Mesenchymal stem cell (in vitro differentiated cells and primary cell): ENCODE measurements around the gene PARD3B.

Source experiments
- DNase-seq: peaks from one replicate; pipeline ENCODE4 v3.0.0-alpha.2; 2013
- H2AFZ ChIP-seq: one replicate; pipeline ENCODE4 v1.6.1; 2013; ENCODE audit warnings: low read depth, mild to moderate bottlenecking, control low read depth, inconsistent platforms, low read length, moderate library complexity
- H2AK5ac ChIP-seq: 2 replicates; pipeline ENCODE4 v1.6.1; 2013; ENCODE audit warnings: low read length, moderate library complexity, mild to moderate bottlenecking, inconsistent platforms; ENCODE audit not compliant: severe bottlenecking
- H2BK120ac ChIP-seq: one replicate; pipeline ENCODE4 v1.6.1; 2013; ENCODE audit warnings: low read depth, mild to moderate bottlenecking, inconsistent platforms, low read length, moderate library complexity
- H2BK12ac ChIP-seq, 2 experiments: one replicate each; pipeline ENCODE4 v1.6.1; 2013; ENCODE audit warnings: inconsistent platforms in 2 of 2, low read length in 2 of 2, mild to moderate bottlenecking in 2 of 2, moderate library complexity in 2 of 2, control low read depth in 1 of 2
- H2BK15ac ChIP-seq: one replicate; pipeline ENCODE4 v1.6.1; 2013; ENCODE audit warnings: mild to moderate bottlenecking, low read depth, inconsistent platforms; ENCODE audit not compliant: poor library complexity, severe bottlenecking
- H2BK5ac ChIP-seq: 2 replicates; pipeline ENCODE4 v1.6.1; 2013; ENCODE audit warnings: low read depth, mild to moderate bottlenecking, low read length, control low read depth, inconsistent platforms; ENCODE audit not compliant: poor library complexity, severe bottlenecking
- H3K14ac ChIP-seq, 2 experiments: one replicate each; pipeline ENCODE4 v1.6.1; 2013; ENCODE audit warnings: inconsistent platforms in 2 of 2, low read length in 2 of 2, control low read depth in 1 of 2, mild to moderate bottlenecking in 1 of 2, moderate library complexity in 1 of 2
- H3K18ac ChIP-seq, 2 experiments: one replicate each; pipeline ENCODE4 v1.6.1; 2013; ENCODE audit warnings: inconsistent platforms in 2 of 2, low read length in 2 of 2, control low read depth in 1 of 2, low read depth in 1 of 2, mild to moderate bottlenecking in 1 of 2
- H3K23ac ChIP-seq, 2 experiments: one replicate each; pipeline ENCODE4 v1.6.1; 2013; ENCODE audit warnings: inconsistent platforms in 2 of 2, low read length in 2 of 2, mild to moderate bottlenecking in 2 of 2, moderate library complexity in 2 of 2, control low read depth in 1 of 2
- H3K27ac ChIP-seq: 2 replicates; pipeline ENCODE4 v1.5.1; 2013; ENCODE audit warnings: mild to moderate bottlenecking, moderate library complexity, low read length, control low read depth, inconsistent platforms; ENCODE audit not compliant: poor library complexity, severe bottlenecking
- H3K27me3 ChIP-seq, 2 experiments: 2 replicates each; pipeline versions ENCODE4 v1.6.1 to v1.7.0; 2013; ENCODE audit warnings: low read length in 2 of 2, mild to moderate bottlenecking in 2 of 2, moderate library complexity in 2 of 2, control low read depth in 1 of 2, inconsistent platforms in 1 of 2; ENCODE audit not compliant: control insufficient read depth in 1 of 2, insufficient read depth in 1 of 2
- H3K36me3 ChIP-seq, 2 experiments: 2 replicates each; pipeline versions ENCODE4 v1.6.1 to v1.7.0; 2013; ENCODE audit warnings: low read length in 2 of 2, control low read depth in 1 of 2, inconsistent platforms in 1 of 2, low read depth in 1 of 2, mild to moderate bottlenecking in 1 of 2; ENCODE audit not compliant: insufficient read depth in 2 of 2, control insufficient read depth in 1 of 2
- H3K4ac ChIP-seq, 2 experiments: one replicate each; pipeline ENCODE4 v1.6.1; 2013; ENCODE audit warnings: inconsistent platforms in 2 of 2, low read length in 2 of 2, mild to moderate bottlenecking in 2 of 2, moderate library complexity in 2 of 2, control low read depth in 1 of 2, low read depth in 1 of 2
- H3K4me1 ChIP-seq: 2 replicates; pipeline ENCODE4 v1.6.1; 2013; ENCODE audit warnings: low read depth, low read length, control low read depth; ENCODE audit not compliant: control insufficient read depth, insufficient read depth
- H3K4me2 ChIP-seq: 2 replicates; pipeline ENCODE4 v1.6.1; 2013; ENCODE audit warnings: low read length, mild to moderate bottlenecking, inconsistent platforms; ENCODE audit not compliant: poor library complexity, severe bottlenecking
- H3K4me3 ChIP-seq, 2 experiments: 2 replicates each; pipeline versions ENCODE4 v1.5.1 to v1.7.0; 2013; ENCODE audit warnings: low read length in 2 of 2, mild to moderate bottlenecking in 2 of 2, control low read depth in 1 of 2, low read depth in 1 of 2; ENCODE audit not compliant: insufficient read depth in 1 of 2
- H3K79me1 ChIP-seq: replicated peaks from 2 replicates; pipeline ENCODE4 v1.6.1; 2013; ENCODE audit warnings: mild to moderate bottlenecking, control low read depth, low read length, inconsistent platforms; ENCODE audit not compliant: poor library complexity, severe bottlenecking
- H3K9ac ChIP-seq: 2 replicates; pipeline ENCODE4 v1.7.0; 2013; ENCODE audit warnings: mild to moderate bottlenecking, low read length, moderate library complexity
- H3K9me3 ChIP-seq: 2 replicates; pipeline ENCODE4 v1.7.0; 2013; ENCODE audit warnings: mild to moderate bottlenecking, low read length; ENCODE audit not compliant: control insufficient read depth
- H4K8ac ChIP-seq: one replicate; pipeline ENCODE4 v1.6.1; 2013; ENCODE audit warnings: inconsistent platforms, mild to moderate bottlenecking, low read length, moderate library complexity
- H4K91ac ChIP-seq: one replicate; pipeline ENCODE4 v1.6.1; 2013; ENCODE audit warnings: mild to moderate bottlenecking, low read length, inconsistent platforms
- WGBS: methylation state at CpG from one replicate; pipeline ENCODE4 v1.1.7; 2013; ENCODE audit warnings: mixed read lengths; 5-methylcytosine and 5-hydroxymethylcytosine counted together

The PARD3B gene

GRCh38 chr2:205141381-205141780, 596.1 kb downstream of the PARD3B start:
- Histone ChIP-seq H2BK12ac (no peak overlapping the region), H4K8ac (no peak overlapping the region), H3K23ac (no peak overlapping the region), H3K4me1 (peaks cover 2% of the 10 kb centered on the region), H3K9me3 (no peaks in the 10 kb centered on the region), H3K27me3 (no peaks in the 10 kb centered on the region), H3K79me1 (no peaks in the 10 kb centered on the region), H3K4me3 (no peak overlapping the region), H3K4ac (no peak overlapping the region), H3K14ac (no peak overlapping the region), H4K91ac (no peak overlapping the region), H3K27ac (no peak overlapping the region), H2BK5ac (no peak overlapping the region), H3K18ac (no peak overlapping the region), H2AK5ac (no peak overlapping the region), H3K9ac (no peak overlapping the region), H2AFZ (no peak overlapping the region), H3K36me3 (no peaks in the 10 kb centered on the region), H2BK15ac (no peak overlapping the region), H3K4me2 (no peak overlapping the region), H2BK120ac (no peak overlapping the region)
- DNase-seq: no peak
- WGBS: 100% methylated on average over 1 of the region's 1 CpG

- Histone ChIP-seq H2BK5ac (no peak overlapping the region), H2AK5ac (no peak overlapping the region), H3K36me3 (no peaks in the 10 kb centered on the region), H2AFZ (no peak overlapping the region), H3K27me3 (no peaks in the 10 kb centered on the region), H3K18ac (no peak overlapping the region), H3K27ac (no peak overlapping the region), H2BK12ac (no peak overlapping the region), H4K8ac (no peak overlapping the region), H2BK15ac (no peak overlapping the region), H3K4me2 (no peak overlapping the region), H2BK120ac (no peak overlapping the region), H3K4me3 (no peak overlapping the region), H3K14ac (no peak overlapping the region), H3K9ac (no peak overlapping the region), H3K4ac (no peak overlapping the region), H3K23ac (no peak overlapping the region), H3K79me1 (no peaks in the 10 kb centered on the region), H3K9me3 (no peaks in the 10 kb centered on the region), H4K91ac (no peak overlapping the region), H3K4me1 (no peaks in the 10 kb centered on the region)
- WGBS: 91% methylated on average over 6 of the region's 6 CpGs
- DNase-seq: no peak
Observed at GRCh38 chr2:205145888-205146287, 600.6 kb downstream of the PARD3B start.

GRCh38 chr2:205148755-205149154, 603.5 kb downstream of the PARD3B start:
- H3K18ac ChIP-seq: no peak overlapping the region
- no peaks in the 10 kb centered on the region for H3K79me1 ChIP-seq
- no peak overlapping the region for H3K9ac ChIP-seq
- no peak overlapping the region for H4K91ac ChIP-seq
- no peak overlapping the region for H4K8ac ChIP-seq
- H3K23ac ChIP-seq: no peak overlapping the region
- H3K27ac ChIP-seq: no peak overlapping the region
- H3K4me1 ChIP-seq: no peaks in the 10 kb centered on the region
- no peak overlapping the region for H2BK5ac ChIP-seq
- no peak overlapping the region for H3K14ac ChIP-seq
- H2BK120ac ChIP-seq: no peak overlapping the region
- H2BK15ac ChIP-seq: no peak overlapping the region
- H3K36me3 ChIP-seq: no peaks in the 10 kb centered on the region
- H3K9me3 ChIP-seq: no peaks in the 10 kb centered on the region
- 35% methylated on average over 1 of the region's 2 CpGs for WGBS
- no peaks in the 10 kb centered on the region for H3K27me3 ChIP-seq
- no peak overlapping the region for H2BK12ac ChIP-seq
- no peak overlapping the region for H2AK5ac ChIP-seq
- H3K4me3 ChIP-seq: no peak overlapping the region
- H2AFZ ChIP-seq: no peak overlapping the region
- H3K4ac ChIP-seq: no peak overlapping the region
- no peak overlapping the region for H3K4me2 ChIP-seq
- no peak for DNase-seq

- Histone ChIP-seq H3K4ac (no peak overlapping the region), H4K8ac (no peak overlapping the region), H3K9ac (no peak overlapping the region), H3K27ac (no peak overlapping the region), H3K14ac (no peak overlapping the region), H3K4me2 (no peak overlapping the region), H2AFZ (no peak overlapping the region), H3K79me1 (no peaks in the 10 kb centered on the region), H3K36me3 (peaks cover 0 to 3% of the 10 kb centered on the region in 2 experiments), H3K9me3 (no peaks in the 10 kb centered on the region), H3K4me3 (no peak overlapping the region), H2AK5ac (no peak overlapping the region), H2BK15ac (no peak overlapping the region), H3K23ac (no peak overlapping the region), H2BK120ac (no peak overlapping the region), H2BK5ac (no peak overlapping the region), H3K4me1 (no peaks in the 10 kb centered on the region), H3K27me3 (no peaks in the 10 kb centered on the region), H3K18ac (no peak overlapping the region), H2BK12ac (no peak overlapping the region), H4K91ac (no peak overlapping the region)
- 100% methylated on average over 1 of the region's 1 CpG for WGBS
- no peak for DNase-seq
Observed at GRCh38 chr2:205156457-205156856, 611.2 kb downstream of the PARD3B start.
